WTC11 (cell line): ENCODE data around the gene FAF1. TPM values are rescaled to one million over a fixed set of nuclear protein-coding genes. Genes with fewer than 3 reads are reported as not detected.

Source experiments
- ATAC-seq: fragments of 200-7000 bp; cut with Tn5 transposase; 2 replicates; pipeline ENCODE4 v1.10.0; 2021; ENCODE audit warnings: mild to moderate bottlenecking, moderate library complexity
- CTCF ChIA-PET: fragments of 300-600 bp; sonication (Branson Sonifier 250); formaldehyde crosslinking; loops from one replicate; lab custom pipeline; 2021; ENCODE audit warnings: antibody characterized with exemption; lab: Charles Lee
- POLR2A ChIA-PET: fragments of 350-600 bp; sonication (Branson Sonifier 250); formaldehyde crosslinking; loops from one replicate; lab custom pipeline; 2021; ENCODE audit warnings: antibody characterized with exemption; lab: Charles Lee
- DNase-seq: peaks from one replicate; pipeline ENCODE4 v3.0.0; 2021; ENCODE audit warnings: low spot score
- H3K27ac Mint-ChIP-seq: 2 replicates; pipeline ENCODE4 v1.8.0; 2021; ENCODE audit warnings: mixed read lengths
- H3K27me3 Mint-ChIP-seq: 2 replicates; pipeline ENCODE4 v1.8.0; 2021; ENCODE audit warnings: low read depth, mild to moderate bottlenecking, moderate library complexity, mixed read lengths
- H3K36me3 Mint-ChIP-seq: 2 replicates; pipeline ENCODE4 v1.8.0; 2021; ENCODE audit warnings: mixed read lengths
- H3K4me1 Mint-ChIP-seq: 2 replicates; pipeline ENCODE4 v1.8.0; 2022; ENCODE audit warnings: mixed read lengths
- H3K4me3 Mint-ChIP-seq: 2 replicates; pipeline ENCODE4 v1.8.0; 2021; ENCODE audit warnings: mild to moderate bottlenecking, moderate library complexity, mixed read lengths
- H3K9me3 Mint-ChIP-seq: 2 replicates; pipeline ENCODE4 v1.8.0; 2021; ENCODE audit warnings: mixed read lengths
- ARID4B ChIP-seq: sonication (generic); formaldehyde crosslinking; IDR thresholded peaks from 2 replicates; pipeline ENCODE4 v1.8.0; 2023; ENCODE audit warnings: missing genetic modification reagents, mild to moderate bottlenecking, borderline replicate concordance
- ATF3 ChIP-seq: sonication (generic); formaldehyde crosslinking; conservative IDR thresholded peaks from 2 replicates; pipeline ENCODE4 v1.8.1; 2022; ENCODE audit warnings: mild to moderate bottlenecking, missing genetic modification reagents
- CTCF ChIP-seq: fragments of 200-600 bp; IDR thresholded peaks from 2 replicates; pipeline ENCODE4 v1.8.0; 2022; ENCODE audit warnings: antibody characterized with exemption
- ELF4 ChIP-seq: sonication (generic); formaldehyde crosslinking; IDR thresholded peaks from 2 replicates; pipeline ENCODE4 v1.8.1; 2022; ENCODE audit warnings: low read depth, mild to moderate bottlenecking, moderate library complexity, missing genetic modification reagents
- FOXK1 ChIP-seq: sonication (generic); formaldehyde crosslinking; IDR thresholded peaks from 2 replicates; pipeline ENCODE4 v1.8.0; 2022; ENCODE audit warnings: mild to moderate bottlenecking, moderate library complexity, missing genetic modification reagents
- IRF2 ChIP-seq: sonication (generic); formaldehyde crosslinking; IDR thresholded peaks from 2 replicates; pipeline ENCODE4 v1.8.0; 2022; ENCODE audit warnings: low read depth, missing genetic modification reagents, borderline replicate concordance
- JUN ChIP-seq: sonication (generic); formaldehyde crosslinking; IDR thresholded peaks from 2 replicates; pipeline ENCODE4 v1.8.0; 2023; ENCODE audit warnings: mild to moderate bottlenecking, missing genetic modification reagents
- NFATC4 ChIP-seq: fragments of 250-450 bp; sonication (Bioruptor Pico); IDR thresholded peaks from 2 replicates; pipeline ENCODE4 v1.9.0; 2021; ENCODE audit warnings: mild to moderate bottlenecking
- NR2C2 ChIP-seq: sonication (generic); formaldehyde crosslinking; IDR thresholded peaks from 2 replicates; pipeline ENCODE4 v1.8.0; 2022; ENCODE audit warnings: mild to moderate bottlenecking, missing genetic modification reagents
- RELA ChIP-seq: sonication (generic); formaldehyde crosslinking; IDR thresholded peaks from 2 replicates; pipeline ENCODE4 v1.8.1; 2022; ENCODE audit warnings: missing genetic modification reagents, mild to moderate bottlenecking, borderline replicate concordance
- RORB ChIP-seq: fragments of 250-450 bp; sonication (Bioruptor Pico); IDR thresholded peaks from 2 replicates; pipeline ENCODE4 v1.9.0; 2021; ENCODE audit warnings: mild to moderate bottlenecking
- SMAD3 ChIP-seq: sonication (generic); formaldehyde crosslinking; IDR thresholded peaks from 2 replicates; pipeline ENCODE4 v1.8.0; 2022; ENCODE audit warnings: missing genetic modification reagents, mild to moderate bottlenecking, borderline replicate concordance
- SP1 ChIP-seq: sonication (generic); formaldehyde crosslinking; conservative IDR thresholded peaks from 2 replicates; pipeline ENCODE4 v1.8.1; 2022; ENCODE audit warnings: missing genetic modification reagents
- ZNF121 ChIP-seq: sonication (generic); formaldehyde crosslinking; IDR thresholded peaks from 2 replicates; pipeline ENCODE4 v1.8.0; 2023; ENCODE audit warnings: missing genetic modification reagents
- ZNF138 ChIP-seq: sonication (generic); formaldehyde crosslinking; conservative IDR thresholded peaks from 2 replicates; pipeline ENCODE4 v1.8.1; 2022; ENCODE audit warnings: mild to moderate bottlenecking, moderate library complexity, missing genetic modification reagents
- ZNF263 ChIP-seq: sonication (generic); formaldehyde crosslinking; IDR thresholded peaks from 2 replicates; pipeline ENCODE4 v1.8.1; 2022; ENCODE audit warnings: low read depth, mild to moderate bottlenecking, moderate library complexity, missing genetic modification reagents
- ZNF416 ChIP-seq: fragments of 250-450 bp; sonication (Bioruptor Pico); IDR thresholded peaks from 2 replicates; pipeline ENCODE4 v1.9.0; 2021; ENCODE audit warnings: mild to moderate bottlenecking, inconsistent platforms
- ZNF532 ChIP-seq: fragments of 250-450 bp; sonication (Bioruptor Pico); IDR thresholded peaks from 2 replicates; pipeline ENCODE4 v1.9.0; 2021; ENCODE audit warnings: mild to moderate bottlenecking, borderline replicate concordance
- ZSCAN18 ChIP-seq: fragments of 250-450 bp; sonication (Bioruptor Pico); IDR thresholded peaks from 2 replicates; pipeline ENCODE4 v2.1.2; 2022; ENCODE audit warnings: mild to moderate bottlenecking, moderate library complexity
- total RNA-seq: library from RNA; stranded (reverse); gene quantifications from 3 replicates; pipeline ENCODE4 v1.2.3, GENCODE V29; 2021

Gene FAF1
- total RNA-seq, 1 experiment from 2014 or later = 53.5 TPM

- ATAC-seq (no peak), DNase-seq (no peak)
- H3K27me3 Mint-ChIP-seq = peaks cover 98% of the 10 kb centered on the region
- no peak overlapping the region for H3K27ac Mint-ChIP-seq
- H3K4me3 Mint-ChIP-seq = peak overlapping the region; percentile 65
- no peaks in the 10 kb centered on the region for H3K36me3 Mint-ChIP-seq
- no peak for TF ChIP-seq NR2C2 (CRISPR knock-in tag)
- TF ChIP-seq ZSCAN18 = no peak
- no peak for TF ChIP-seq SP1
- no peak for TF ChIP-seq JUN (CRISPR knock-in tag)
- H3K9me3 Mint-ChIP-seq = no peaks in the 10 kb centered on the region
- H3K4me1 Mint-ChIP-seq = peaks cover 18% of the 10 kb centered on the region
- ChIA-PET POLR2A (no interaction called here), CTCF (interaction anchor here (1.1 to 2.8 kb wide), 6 partner anchors 8 to 222 kb away, joined by 3 to 14 read pairs (median 6); partner anchors contain the start of gene FAF1)
These were observed 10.4 kb upstream of the FAF1 start for GRCh38 chr1:50970509-50970887.

GRCh38 chr1:50969611-50970508 is 9.8 kb upstream of the FAF1 start, which contains the start of gene CDKN2C:
CDKN2C (plus strand) TSS chr1:50970245; CDS start chr1:50970369, 124 bp downstream.
- TF ChIP-seq ZNF263 (CRISPR knock-in tag) (no peak), ARID4B (CRISPR knock-in tag) (no peak), ZNF532 (CRISPR knock-in tag) (no peak), ATF3 (no peak), FOXK1 (CRISPR knock-in tag) (no peak), IRF2 (CRISPR knock-in tag) (no peak), ELF4 (CRISPR knock-in tag) (no peak), SMAD3 (no peak), CTCF (no peak), ZNF138 (no peak), RELA (no peak), ZNF416 (CRISPR knock-in tag) (no peak), NFATC4 (no peak), RORB (CRISPR knock-in tag) (no peak), ZNF121 (CRISPR knock-in tag) (no peak)
- Mint-ChIP-seq H3K4me1 (peaks cover 18% of the 10 kb centered on the region), H3K4me3 (peak within 1 kb of the TSS; percentile 69), H3K27ac (no peak within 1 kb of the TSS), H3K36me3 (no peaks in the 10 kb centered on the region), H3K9me3 (no peaks in the 10 kb centered on the region), H3K27me3 (peaks cover 98% of the 10 kb centered on the region)
- ATAC-seq (peak; percentile 36), DNase-seq (peak; percentile 39)
- POLR2A ChIA-PET = interaction anchor here (1.2 kb wide), 2 partner anchors 8 to 9 kb away, joined by 3 to 5 read pairs; no protein-coding TSS in a partner anchor
- CTCF ChIA-PET = interaction anchor here (1.1 to 2.8 kb wide), 6 partner anchors 9 to 222 kb away, joined by 3 to 14 read pairs (median 6); partner anchors contain the start of gene FAF1
